GM21360 (cell line): ENCODE results near the gene AUTS2.

Experiments used
- ATAC-seq: cut with Tn5 transposase; IDR thresholded peaks from one replicate; pipeline ENCODE4 v1.9.1; 2021; ENCODE audit warnings: mild to moderate bottlenecking, moderate library complexity; ENCODE audit not compliant: unreplicated experiment

AUTS2 gene

GRCh38 chr7:69622014-69622835, 23.9 kb downstream of the AUTS2 start:
- ATAC-seq = no peak

- peak; percentile 48 for ATAC-seq
Measured at GRCh38 chr7:69622960-69623359, 24.7 kb downstream of the AUTS2 start.

GRCh38 chr7:69624435-69625230, 26.4 kb downstream of the AUTS2 start:
- no peak for ATAC-seq

GRCh38 chr7:69625238-69625637, 27.0 kb downstream of the AUTS2 start:
- ATAC-seq = no peak

- ATAC-seq = no peak
Measured at GRCh38 chr7:69625798-69626197, 27.5 kb downstream of the AUTS2 start.

GRCh38 chr7:69630292-69630691, 32.0 kb downstream of the AUTS2 start:
- no peak for ATAC-seq

GRCh38 chr7:69631131-69631530, 32.9 kb downstream of the AUTS2 start:
- ATAC-seq = no peak

GRCh38 chr7:69632280-69632679, 34.0 kb downstream of the AUTS2 start:
- ATAC-seq = no peak

- no peak for ATAC-seq
Measured at GRCh38 chr7:69633122-69633831, 35.0 kb downstream of the AUTS2 start.

- no peak for ATAC-seq
Measured at GRCh38 chr7:69635555-69636185, 37.4 kb downstream of the AUTS2 start.

GRCh38 chr7:69638674-69639073, 40.4 kb downstream of the AUTS2 start:
- ATAC-seq = no peak

- no peak for ATAC-seq
Measured at GRCh38 chr7:69640216-69640615, 41.9 kb downstream of the AUTS2 start.

GRCh38 chr7:69640925-69641594, 42.8 kb downstream of the AUTS2 start:
- ATAC-seq = no peak

- ATAC-seq = no peak
Measured at GRCh38 chr7:69643265-69643664, 45.0 kb downstream of the AUTS2 start.

GRCh38 chr7:69643708-69644445, 45.6 kb downstream of the AUTS2 start:
- no peak for ATAC-seq

- ATAC-seq = no peak
Measured at GRCh38 chr7:69645683-69646082, 47.4 kb downstream of the AUTS2 start.

GRCh38 chr7:69651101-69651590, 52.9 kb downstream of the AUTS2 start:
- peak; percentile 80 for ATAC-seq

GRCh38 chr7:69652947-69653701, 54.8 kb downstream of the AUTS2 start:
- ATAC-seq = no peak

GRCh38 chr7:69653806-69654205, 55.5 kb downstream of the AUTS2 start:
- no peak for ATAC-seq
